Loucy (cell line): Measurements from ENCODE around the gene CLDN15.

Experiments used
- CTCF ChIP-seq: fragments of 200-600 bp; sonication (generic); conservative IDR thresholded peaks from 2 replicates; pipeline ENCODE4 v1.5.1; 2014; ENCODE audit warnings: mild to moderate bottlenecking, antibody characterized with exemption, low read length
- EZH2phosphoT487 ChIP-seq: fragments of 200-600 bp; IDR thresholded peaks from 2 replicates; pipeline ENCODE4 v1.6.1; 2018; ENCODE audit warnings: antibody characterized with exemption, mild to moderate bottlenecking, moderate library complexity, borderline replicate concordance

DNA sequence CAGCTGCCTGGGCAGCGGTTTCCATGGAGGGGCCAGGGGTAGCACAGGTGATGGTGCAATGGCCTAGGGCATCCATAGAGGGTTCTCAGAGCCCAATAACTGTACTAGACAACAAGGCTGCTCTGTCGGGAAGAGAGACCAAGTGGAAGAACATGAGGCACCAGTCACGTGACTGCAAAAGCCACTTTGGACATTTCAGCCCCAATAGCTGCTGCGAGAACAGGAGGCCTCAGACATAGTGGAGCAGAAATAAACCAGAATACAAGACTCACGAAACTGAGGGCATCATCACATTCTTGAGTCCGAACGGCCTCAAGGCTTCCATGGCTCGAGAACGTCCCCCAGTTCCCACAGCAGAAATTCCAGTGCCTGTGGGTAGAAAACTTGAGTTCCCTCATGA, 39.6 kb upstream of the CLDN15 start:
- TF ChIP-seq CTCF (no peak), EZH2phosphoT487 (no peak)
